Stimulated activated naive CD8-positive, alpha-beta T cell treated with anti-CD3 and anti-CD28 coated beads, Interleukin-15, amount 100 ng/mL, for 72 hours (primary cell): ENCODE measurements around the gene NTF4.
"Not testable (repeated sequence)": the region's sequence is repeated elsewhere in the genome, so short reads cannot be mapped to it uniquely, and the experiment has no call there.

Source experiments
- ATAC-seq: fragments of 150-1000 bp; cut with Tn5 transposase; 2 replicates; pipeline ENCODE4 v1.10.0; 2021; ENCODE audit warnings: mild to moderate bottlenecking, moderate library complexity
- DNase-seq, 2 donors: peaks; one replicate each; pipeline ENCODE4 v3.0.0; 2021 to 2022
- H3K27ac Mint-ChIP-seq, 2 donors: one replicate each; pipeline ENCODE4 v1.8.0; 2022; ENCODE audit warnings: mild to moderate bottlenecking in 2 of 2, mixed read lengths in 2 of 2, moderate library complexity in 2 of 2
- H3K27me3 Mint-ChIP-seq: one replicate; pipeline ENCODE4 v1.8.0; 2022; ENCODE audit warnings: mixed read lengths
- H3K4me1 Mint-ChIP-seq: one replicate; pipeline ENCODE4 v1.8.0; 2022; ENCODE audit warnings: mild to moderate bottlenecking, mixed read lengths
- H3K4me3 Mint-ChIP-seq, 2 donors: one replicate each; pipeline ENCODE4 v1.8.0; 2022; ENCODE audit warnings: mild to moderate bottlenecking in 2 of 2, mixed read lengths in 2 of 2, moderate library complexity in 1 of 2
- H3K9me3 Mint-ChIP-seq, 2 donors: one replicate each; pipeline ENCODE4 v1.8.0; 2022; ENCODE audit warnings: mixed read lengths in 2 of 2

Gene NTF4

GRCh38 chr19:49097453-49098288 lies 33.1 kb upstream of the NTF4 start:
- Mint-ChIP-seq H3K4me3 (no peak overlapping the region), H3K4me1 (peaks cover 8% of the 10 kb centered on the region), H3K27ac (peak overlapping the region in 1 of 2 donors; percentile 48), H3K9me3 (no peaks in the 10 kb centered on the region), H3K27me3 (no peaks in the 10 kb centered on the region)
- ATAC-seq: peak; percentile 91
- DNase-seq: peak; percentile 77 to 79

- Mint-ChIP-seq H3K27me3 (no peaks in the 10 kb centered on the region), H3K4me3 (no peak overlapping the region), H3K27ac (peak overlapping the region in 1 of 2 donors; percentile 76), H3K4me1 (peaks cover 30% of the 10 kb centered on the region), H3K9me3 (no peaks in the 10 kb centered on the region)
- DNase-seq: no peak
- ATAC-seq: no peak
Observed at GRCh38 chr19:49094505-49095482, 30.2 kb upstream of the NTF4 start.

GRCh38 chr19:49092686-49093085 lies 28.1 kb upstream of the NTF4 start:
- Mint-ChIP-seq H3K27ac (peak overlapping the region in 1 of 2 donors; percentile 54), H3K4me3 (no peak overlapping the region), H3K4me1 (peaks cover 42% of the 10 kb centered on the region), H3K9me3 (no peaks in the 10 kb centered on the region), H3K27me3 (no peaks in the 10 kb centered on the region)
- DNase-seq: no peak
- no peak for ATAC-seq

- Mint-ChIP-seq H3K4me1 (peaks cover 53% of the 10 kb centered on the region), H3K27ac (peak overlapping the region; percentile 38 to 78), H3K4me3 (no peak overlapping the region), H3K27me3 (no peaks in the 10 kb centered on the region), H3K9me3 (no peaks in the 10 kb centered on the region)
- ATAC-seq: peak; percentile 52
- DNase-seq: no peak
Observed at GRCh38 chr19:49091391-49092038, 26.9 kb upstream of the NTF4 start.

GRCh38 chr19:49086296-49086695 lies 21.7 kb upstream of the NTF4 start:
- H3K27me3 Mint-ChIP-seq: no peaks in the 10 kb centered on the region
- H3K9me3 Mint-ChIP-seq: no peaks in the 10 kb centered on the region
- H3K4me1 Mint-ChIP-seq: peaks cover 54% of the 10 kb centered on the region
- H3K4me3 Mint-ChIP-seq: peak overlapping the region; percentile 98 to 99
- peak overlapping the region; percentile 97 to 100 for H3K27ac Mint-ChIP-seq
- ATAC-seq (no peak), DNase-seq (no peak)

- Mint-ChIP-seq H3K27me3 (no peaks in the 10 kb centered on the region), H3K4me1 (peaks cover 49% of the 10 kb centered on the region), H3K9me3 (no peaks in the 10 kb centered on the region), H3K4me3 (peak overlapping the region; percentile 98 to 99), H3K27ac (peak overlapping the region; percentile 97 to 100)
- DNase-seq (no peak), ATAC-seq (no peak)
Observed at GRCh38 chr19:49085868-49086232, 21.2 kb upstream of the NTF4 start.

GRCh38 chr19:49085020-49085867 lies 20.6 kb upstream of the NTF4 start, which contains the start of gene SNRNP70:
Gene SNRNP70, plus strand, starts transcription at chr19:49085451. Its CDS starts 964 bp downstream, at chr19:49086415.
- Mint-ChIP-seq H3K4me1 (peaks cover 43% of the 10 kb centered on the region), H3K9me3 (no peaks in the 10 kb centered on the region), H3K27me3 (no peaks in the 10 kb centered on the region), H3K27ac (peak within 1 kb of the TSS; percentile 97 to 100), H3K4me3 (peak within 1 kb of the TSS; percentile 98 to 99)
- ATAC-seq: peak; percentile 97
- DNase-seq: peak; percentile 100

- H3K9me3 Mint-ChIP-seq: no peaks in the 10 kb centered on the region
- no peak for ATAC-seq
- peaks cover 39% of the 10 kb centered on the region for H3K4me1 Mint-ChIP-seq
- peak overlapping the region; percentile 97 to 100 for H3K27ac Mint-ChIP-seq
- no peak for DNase-seq
- no peaks in the 10 kb centered on the region for H3K27me3 Mint-ChIP-seq
- H3K4me3 Mint-ChIP-seq: peak overlapping the region; percentile 98 to 99
Observed at GRCh38 chr19:49084206-49085019, 19.8 kb upstream of the NTF4 start.

- Mint-ChIP-seq H3K4me1 (peaks cover 13% of the 10 kb centered on the region), H3K4me3 (no peak overlapping the region), H3K27ac (no peak overlapping the region), H3K27me3 (peaks cover 2% of the 10 kb centered on the region), H3K9me3 (no peaks in the 10 kb centered on the region)
- ATAC-seq (no peak), DNase-seq (no peak)
Observed at GRCh38 chr19:49081273-49081672, 16.7 kb upstream of the NTF4 start.

- Mint-ChIP-seq H3K27ac (peak overlapping the region in 1 of 2 donors; percentile 50), H3K4me3 (no peak overlapping the region), H3K27me3 (peaks cover 11% of the 10 kb centered on the region), H3K4me1 (peaks cover 9% of the 10 kb centered on the region), H3K9me3 (no peaks in the 10 kb centered on the region)
- DNase-seq (no peak), ATAC-seq (no peak)
Observed at GRCh38 chr19:49080392-49080791, 15.8 kb upstream of the NTF4 start.

- not testable (repeated sequence) for ATAC-seq, H3K4me3 Mint-ChIP-seq, H3K27ac Mint-ChIP-seq, H3K9me3 Mint-ChIP-seq
- DNase-seq: peak in 1 of 2 donors; percentile 37
- H3K27me3 Mint-ChIP-seq: peaks cover 63% of the 10 kb centered on the region
- H3K4me1 Mint-ChIP-seq: peaks cover 12% of the 10 kb centered on the region
Observed at GRCh38 chr19:49074869-49075268, 10.3 kb upstream of the NTF4 start.

- peaks cover 74% of the 10 kb centered on the region for H3K27me3 Mint-ChIP-seq
- ATAC-seq (no peak), DNase-seq (no peak)
- peaks cover 5 to 16% of the 10 kb centered on the region in 2 donors for H3K9me3 Mint-ChIP-seq
- H3K4me3 Mint-ChIP-seq: peak overlapping the region; percentile 9 to 78
- peaks cover 12% of the 10 kb centered on the region for H3K4me1 Mint-ChIP-seq
- H3K27ac Mint-ChIP-seq: no peak overlapping the region
Observed at GRCh38 chr19:49073514-49074378, 9.1 kb upstream of the NTF4 start.
